Hair follicle dermal papilla cell (primary cell): ENCODE data around the gene CRYL1. TPM values are rescaled to one million over a fixed set of nuclear protein-coding genes. Genes with fewer than 3 reads are reported as not detected.

Experiments
- small RNA-seq: library from RNA; depleted of rRNA; stranded (forward); fragments of <200 nt; gene quantifications from one replicate; pipeline ENCODE3, GENCODE V24; 2012
- total RNA-seq: library from RNA; depleted of rRNA; stranded (reverse); fragments of >200 nt; gene quantifications from 2 replicates; pipeline ENCODE4 v1.2.3, GENCODE V29; 2012

CRYL1 gene, protein sequence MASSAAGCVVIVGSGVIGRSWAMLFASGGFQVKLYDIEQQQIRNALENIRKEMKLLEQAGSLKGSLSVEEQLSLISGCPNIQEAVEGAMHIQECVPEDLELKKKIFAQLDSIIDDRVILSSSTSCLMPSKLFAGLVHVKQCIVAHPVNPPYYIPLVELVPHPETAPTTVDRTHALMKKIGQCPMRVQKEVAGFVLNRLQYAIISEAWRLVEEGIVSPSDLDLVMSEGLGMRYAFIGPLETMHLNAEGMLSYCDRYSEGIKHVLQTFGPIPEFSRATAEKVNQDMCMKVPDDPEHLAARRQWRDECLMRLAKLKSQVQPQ
- 10.8 and 18.0 TPM in 2 replicates for total RNA-seq

DNA sequence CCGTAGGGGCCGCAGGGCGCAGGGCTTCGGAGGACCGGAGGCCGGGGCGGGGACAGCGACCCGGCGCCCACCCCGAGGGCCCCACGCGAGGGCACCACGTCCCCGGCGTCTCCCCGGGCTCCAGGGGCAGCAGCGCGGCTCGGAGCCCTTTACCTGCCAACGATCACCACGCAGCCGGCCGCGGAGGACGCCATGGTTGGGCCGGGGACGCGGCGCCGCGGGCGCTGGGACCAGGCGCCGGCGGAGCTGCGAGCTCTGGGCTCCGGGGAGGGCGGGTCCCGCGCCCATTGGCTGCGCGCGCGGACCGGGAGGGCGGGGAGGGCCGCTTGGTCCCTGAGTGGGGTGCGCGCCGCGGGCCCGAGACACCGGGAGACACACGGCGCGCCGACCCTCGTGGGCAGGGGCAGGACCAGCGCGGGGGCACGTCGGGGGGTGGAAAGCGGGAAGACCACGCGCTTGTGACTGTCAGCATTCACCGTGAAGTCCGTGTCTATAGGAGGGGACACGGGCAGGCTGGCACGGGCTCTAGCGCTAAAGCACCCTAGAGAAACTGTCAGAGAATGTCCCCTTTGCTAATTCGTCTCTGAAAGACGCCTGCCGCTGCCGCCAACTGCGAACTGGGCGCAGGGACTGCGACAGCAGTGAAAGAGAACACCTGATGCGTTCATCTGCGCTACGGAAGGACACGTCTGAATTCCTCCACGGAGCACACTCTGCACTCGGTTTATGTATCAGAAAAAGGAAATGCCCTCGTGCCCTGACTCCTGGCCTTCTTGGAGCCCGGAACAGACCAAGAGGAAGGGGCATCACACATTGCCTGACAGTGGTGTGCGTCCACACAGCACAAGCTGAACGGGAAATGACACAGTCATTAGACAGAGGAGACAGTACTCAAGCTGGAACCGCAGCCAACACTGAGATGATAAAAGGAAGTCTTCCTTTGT, at the start of gene CRYL1:
CRYL1 (minus strand) TSS at position 257 of the 944 bp plus-strand sequence; CDS start at position 194, 63 bp downstream.

DNA sequence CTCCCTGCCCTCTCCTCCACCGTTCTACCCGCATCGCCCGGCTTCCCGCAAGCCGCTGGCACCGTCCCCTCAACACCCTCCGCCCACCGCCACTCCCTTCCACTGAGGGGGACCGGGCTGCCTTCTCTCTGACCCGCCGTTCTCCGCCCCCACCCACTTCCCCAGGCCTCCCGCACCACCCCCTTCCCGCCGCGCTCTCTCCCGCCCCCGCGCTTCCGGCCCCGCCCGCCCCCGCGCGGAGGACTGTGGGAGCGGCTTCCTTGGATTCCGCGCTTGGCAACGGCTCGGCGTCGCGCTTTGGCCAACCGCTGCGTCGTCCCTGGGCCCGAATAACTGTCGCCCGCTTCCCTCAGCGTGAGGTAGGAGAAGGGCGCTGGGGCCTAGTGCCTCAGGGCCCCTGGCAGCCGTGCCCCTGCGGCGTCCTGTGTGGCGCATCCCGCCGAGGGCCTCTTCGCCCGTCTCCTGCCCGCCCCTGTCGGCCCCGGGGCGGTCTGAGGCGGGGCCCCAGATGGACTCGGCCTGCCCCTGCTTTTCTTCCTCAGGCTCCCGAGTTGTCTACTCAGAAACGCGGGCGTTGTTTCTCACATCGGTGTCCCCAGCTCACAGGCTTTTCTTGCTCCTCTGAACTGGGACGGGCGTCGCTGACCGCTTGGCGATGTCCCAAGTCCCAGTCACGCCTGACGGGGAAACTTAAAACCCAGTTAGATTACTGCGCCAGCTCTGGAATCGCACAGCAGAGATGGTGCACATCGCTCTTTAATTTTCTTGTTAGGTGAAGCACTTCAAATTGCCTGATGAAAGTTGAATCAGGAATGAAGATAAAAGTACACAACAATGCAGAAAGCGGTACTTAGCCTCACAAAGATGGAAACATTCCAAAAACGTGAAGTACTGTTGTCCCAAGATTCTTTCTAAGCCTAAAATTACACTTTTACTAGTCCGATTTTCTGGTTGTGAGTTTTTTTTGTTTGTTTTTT, 41.5 kb upstream of the CRYL1 start, which contains the start of gene IFT88:
IFT88 (plus strand) TSS at position 260 of the 977 bp plus-strand sequence. CDS start 7,229 bp downstream, outside the sequence.

Small RNA genes within 50 kb of the gene (small RNA-seq; reads per million reads assigned to genes)
- gene MIR4499, result not detected

Other genes with a start within 250 kb of the CRYL1 start
- gene IFT88, start 41.3 kb upstream of the CRYL1 start, total RNA-seq, result 15.6 and 15.7 TPM in 2 replicates
- 0.16 and 0.24 TPM in 2 replicates for gene IL17D, start 177.8 kb upstream of the CRYL1 start, total RNA-seq
- gene EEF1AKMT1, start 248.1 kb upstream of the CRYL1 start, total RNA-seq, result 5.0 and 8.1 TPM in 2 replicates